PC-9 (cell line): ENCODE measurements around the gene EYA3.

Experiments
- EZH2 ChIP-seq: fragments of 200-600 bp; sonication (generic); IDR thresholded peaks from 2 replicates; pipeline ENCODE4 v1.8.0; 2017; ENCODE audit warnings: antibody characterized with exemption, low read depth
- TF ChIP-seq, protein P1 (sequence below): fragments of 200-600 bp; sonication (generic); conservative IDR thresholded peaks from 2 replicates; pipeline ENCODE4 v1.6.1; 2017; ENCODE audit warnings: mixed run types, antibody characterized with exemption, mild to moderate bottlenecking, moderate library complexity

DNA sequence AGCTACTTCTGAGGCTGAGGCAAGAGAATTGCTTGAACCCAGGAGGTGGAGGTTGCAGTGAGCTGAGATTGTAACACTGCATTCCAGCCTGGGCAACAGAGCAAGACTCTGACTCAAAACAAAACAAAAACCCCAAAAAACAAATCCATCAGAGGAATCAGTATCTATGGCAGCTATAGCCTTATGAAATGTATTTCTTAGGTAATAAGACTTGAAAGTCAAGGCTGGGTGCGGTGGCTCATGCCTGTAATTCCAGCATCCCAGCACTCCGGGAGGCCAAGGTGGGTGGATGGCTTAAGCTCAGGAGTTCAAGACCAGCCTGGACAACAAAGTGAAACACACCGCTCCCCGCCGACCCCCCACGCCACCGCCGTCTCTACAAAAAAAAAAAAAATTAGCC is 31.1 kb upstream of the EYA3 start:
- TF ChIP-seq, protein P1, sequence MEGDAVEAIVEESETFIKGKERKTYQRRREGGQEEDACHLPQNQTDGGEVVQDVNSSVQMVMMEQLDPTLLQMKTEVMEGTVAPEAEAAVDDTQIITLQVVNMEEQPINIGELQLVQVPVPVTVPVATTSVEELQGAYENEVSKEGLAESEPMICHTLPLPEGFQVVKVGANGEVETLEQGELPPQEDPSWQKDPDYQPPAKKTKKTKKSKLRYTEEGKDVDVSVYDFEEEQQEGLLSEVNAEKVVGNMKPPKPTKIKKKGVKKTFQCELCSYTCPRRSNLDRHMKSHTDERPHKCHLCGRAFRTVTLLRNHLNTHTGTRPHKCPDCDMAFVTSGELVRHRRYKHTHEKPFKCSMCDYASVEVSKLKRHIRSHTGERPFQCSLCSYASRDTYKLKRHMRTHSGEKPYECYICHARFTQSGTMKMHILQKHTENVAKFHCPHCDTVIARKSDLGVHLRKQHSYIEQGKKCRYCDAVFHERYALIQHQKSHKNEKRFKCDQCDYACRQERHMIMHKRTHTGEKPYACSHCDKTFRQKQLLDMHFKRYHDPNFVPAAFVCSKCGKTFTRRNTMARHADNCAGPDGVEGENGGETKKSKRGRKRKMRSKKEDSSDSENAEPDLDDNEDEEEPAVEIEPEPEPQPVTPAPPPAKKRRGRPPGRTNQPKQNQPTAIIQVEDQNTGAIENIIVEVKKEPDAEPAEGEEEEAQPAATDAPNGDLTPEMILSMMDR: no peak
- TF ChIP-seq EZH2: no peak
